PC-3 (cell line): Measurements from ENCODE around the gene RAB6B.

Experiments used
- CTCF ChIP-seq: fragments of 300-600 bp; sonication (generic); conservative IDR thresholded peaks from 2 replicates; pipeline ENCODE4 v1.5.1; 2017; ENCODE audit warnings: antibody characterized with exemption, low read depth, mild to moderate bottlenecking, low read length
- EZH2 ChIP-seq: fragments of 300-600 bp; sonication (generic); IDR thresholded peaks from one replicate; pipeline ENCODE4 v1.6.1; 2017; ENCODE audit warnings: antibody characterized with exemption, mild to moderate bottlenecking, low read length; ENCODE audit not compliant: unreplicated experiment
- EZH2phosphoT487 ChIP-seq: fragments of 300-600 bp; sonication (generic); IDR thresholded peaks from 2 replicates; pipeline ENCODE4 v1.6.1; 2018; ENCODE audit warnings: mild to moderate bottlenecking, antibody characterized with exemption, low read length, borderline replicate concordance

DNA sequence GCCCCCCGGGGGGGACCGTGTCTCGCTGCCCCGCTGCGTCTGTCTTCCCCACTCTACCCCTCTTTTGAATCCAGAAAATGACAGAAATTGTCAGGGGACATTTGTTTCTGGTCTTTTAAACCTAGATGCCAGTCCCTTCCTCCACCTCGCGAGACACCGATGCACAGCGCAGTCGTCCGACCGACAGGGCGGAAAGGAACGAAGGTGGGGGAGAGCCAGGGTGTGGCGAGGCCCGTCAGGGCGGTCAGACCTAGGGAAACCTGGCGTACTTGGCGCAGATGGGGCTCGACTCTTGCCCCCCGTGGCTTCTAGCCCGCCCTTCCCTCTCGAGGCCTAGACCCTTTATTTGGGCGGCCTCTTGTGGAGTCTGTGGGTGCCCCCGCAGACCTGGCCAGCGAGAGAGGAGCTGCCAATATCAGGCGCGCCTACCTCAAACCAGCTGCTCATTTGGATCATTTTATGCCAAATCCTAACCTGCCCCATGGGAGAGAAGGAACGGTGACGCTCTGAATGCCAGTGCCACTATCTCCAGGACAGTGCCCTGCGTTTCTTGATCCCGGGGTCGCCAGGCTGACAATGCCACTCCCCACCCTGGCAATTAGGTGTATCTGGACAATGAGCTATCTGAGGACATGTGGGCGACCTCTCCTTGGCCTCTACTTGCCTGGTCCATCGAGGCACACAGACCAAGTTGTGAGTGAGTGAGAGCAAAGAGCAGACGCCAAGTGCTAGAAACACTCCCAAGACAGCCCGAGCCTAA, 500 bp upstream of the RAB6B start:
- TF ChIP-seq CTCF = no peak
- no peak for TF ChIP-seq EZH2phosphoT487
- TF ChIP-seq EZH2 = no peak
